Uterus (tissue), 2 donors: ENCODE measurements around the gene CFAP61.

Experiments
- POLR2A ChIP-seq, 2 donors: fragments of 450-650 bp; IDR thresholded peaks; one replicate each; pipeline ENCODE4 v1.6.1; 2016; ENCODE audit warnings: antibody characterized with exemption in 2 of 2, mild to moderate bottlenecking in 1 of 2, moderate library complexity in 1 of 2
- TF ChIP-seq, protein P1 (sequence below), 4 experiments: fragments of 200-600 bp in 2 of 4; fragments of 450-650 bp in 2 of 4; sonication (generic) in 2 of 4; IDR thresholded peaks; one replicate each; pipeline ENCODE4 v1.5.1; 2016 to 2019; ENCODE audit warnings: antibody characterized with exemption in 4 of 4, mild to moderate bottlenecking in 2 of 4, moderate library complexity in 1 of 4

DNA sequence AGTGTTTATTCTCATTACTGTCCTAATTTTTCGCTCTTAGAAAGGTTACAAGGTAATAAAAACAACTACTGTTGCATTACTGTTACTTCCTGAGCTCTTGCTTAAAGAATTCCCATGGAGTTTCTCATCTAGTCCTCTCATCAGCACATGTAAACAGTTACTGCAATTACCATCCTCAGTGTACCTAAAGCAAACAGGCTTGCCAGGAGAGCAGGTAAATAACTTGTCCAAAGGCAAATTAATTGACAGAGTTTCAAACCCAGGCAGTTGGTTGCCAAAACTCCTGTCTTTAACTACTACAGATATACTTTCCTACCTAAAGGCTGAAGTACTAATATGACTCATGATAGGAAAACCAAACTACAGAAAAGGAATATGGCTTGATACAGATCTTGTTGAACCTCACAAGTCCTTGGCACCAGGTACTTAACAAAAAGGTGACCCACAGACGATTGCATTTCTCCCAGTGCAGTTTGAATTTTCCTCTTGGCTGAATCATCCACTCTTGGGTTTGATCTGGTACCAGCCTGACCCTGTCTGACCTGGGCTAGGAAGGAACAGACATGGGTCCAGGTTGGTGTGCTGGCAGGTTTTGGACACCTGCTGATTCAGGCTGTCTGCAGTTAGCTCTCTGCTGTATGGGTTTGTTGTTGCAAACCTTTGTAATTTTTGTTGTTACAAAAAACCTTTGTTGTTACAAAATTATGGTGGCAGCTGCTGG, 153.0 kb downstream of the CFAP61 start:
- no peak for TF ChIP-seq POLR2A (IDR thresholded peaks at IDR 0.05)
- TF ChIP-seq, protein P1, sequence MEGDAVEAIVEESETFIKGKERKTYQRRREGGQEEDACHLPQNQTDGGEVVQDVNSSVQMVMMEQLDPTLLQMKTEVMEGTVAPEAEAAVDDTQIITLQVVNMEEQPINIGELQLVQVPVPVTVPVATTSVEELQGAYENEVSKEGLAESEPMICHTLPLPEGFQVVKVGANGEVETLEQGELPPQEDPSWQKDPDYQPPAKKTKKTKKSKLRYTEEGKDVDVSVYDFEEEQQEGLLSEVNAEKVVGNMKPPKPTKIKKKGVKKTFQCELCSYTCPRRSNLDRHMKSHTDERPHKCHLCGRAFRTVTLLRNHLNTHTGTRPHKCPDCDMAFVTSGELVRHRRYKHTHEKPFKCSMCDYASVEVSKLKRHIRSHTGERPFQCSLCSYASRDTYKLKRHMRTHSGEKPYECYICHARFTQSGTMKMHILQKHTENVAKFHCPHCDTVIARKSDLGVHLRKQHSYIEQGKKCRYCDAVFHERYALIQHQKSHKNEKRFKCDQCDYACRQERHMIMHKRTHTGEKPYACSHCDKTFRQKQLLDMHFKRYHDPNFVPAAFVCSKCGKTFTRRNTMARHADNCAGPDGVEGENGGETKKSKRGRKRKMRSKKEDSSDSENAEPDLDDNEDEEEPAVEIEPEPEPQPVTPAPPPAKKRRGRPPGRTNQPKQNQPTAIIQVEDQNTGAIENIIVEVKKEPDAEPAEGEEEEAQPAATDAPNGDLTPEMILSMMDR (IDR thresholded peaks at IDR 0.05), result no peak
